Panc1 (cell line): Measurements from ENCODE around the gene ADK. TPM values are rescaled to one million over a fixed set of nuclear protein-coding genes. Genes with fewer than 3 reads are reported as not detected.

Source experiments
- ATAC-seq: fragments of 200-7000 bp; cut with Tn5 transposase; 2 replicates; pipeline ENCODE4 v1.9.1; 2020; ENCODE audit warnings: mild to moderate bottlenecking, moderate library complexity
- BruUV-seq: library from RNA; stranded (reverse); fragments of 400-500 nt; replicated peaks from 2 replicates; lab custom pipeline; 2021; lab: Mats Ljungman, UMichigan
- CTCF ChIA-PET: fragments of 300-600 bp; sonication (Branson Sonifier 250); formaldehyde crosslinking; loops from one replicate; lab custom pipeline; 2022; ENCODE audit warnings: antibody characterized with exemption; lab: Charles Lee
- POLR2A ChIA-PET: fragments of 300-600 bp; sonication (Branson Sonifier 250); formaldehyde crosslinking; loops from one replicate; lab custom pipeline; 2022; ENCODE audit warnings: antibody characterized with exemption; lab: Charles Lee
- DNase-seq: peaks from one replicate; pipeline ENCODE4 v3.0.0-alpha.2; 2010; ENCODE audit warnings: low read depth, low spot score
- H3K27ac ChIP-seq: 2 replicates; pipeline ENCODE4 v1.5.1; 2011; ENCODE audit warnings: mild to moderate bottlenecking, low read length, inconsistent platforms
- H3K27me3 ChIP-seq: fragments of 200-500 bp; sonication (Bioruptor generic); 2 replicates; pipeline ENCODE4 v1.6.0; 2014; ENCODE audit warnings: low read length, inconsistent platforms; ENCODE audit not compliant: control insufficient read depth, insufficient read depth
- H3K36me3 ChIP-seq: fragments of 200-500 bp; sonication (Bioruptor generic); 2 replicates; pipeline ENCODE4 v1.5.1; 2014; ENCODE audit warnings: inconsistent platforms, mild to moderate bottlenecking, low read length, moderate library complexity; ENCODE audit not compliant: control insufficient read depth, insufficient read depth
- H3K4me1 ChIP-seq: 2 replicates; pipeline ENCODE4 v1.5.1; 2011; ENCODE audit warnings: inconsistent platforms, mild to moderate bottlenecking, low read length, moderate library complexity; ENCODE audit not compliant: control insufficient read depth, insufficient read depth
- H3K4me3 ChIP-seq, 2 experiments: 2 replicates each; pipeline ENCODE4 v1.5.1; 2011 to 2012; ENCODE audit warnings: low read depth in 2 of 2, low read length in 2 of 2, mild to moderate bottlenecking in 2 of 2, inconsistent platforms in 1 of 2, moderate library complexity in 1 of 2
- H3K9me3 ChIP-seq: fragments of 200-500 bp; sonication (Bioruptor generic); 2 replicates; pipeline ENCODE4 v1.5.1; 2014; ENCODE audit warnings: low read depth, mild to moderate bottlenecking, inconsistent platforms, low read length, moderate library complexity; ENCODE audit not compliant: control insufficient read depth, insufficient read depth
- POLR2AphosphoS5 ChIP-seq: IDR thresholded peaks from 2 replicates; pipeline ENCODE4 v1.6.1; 2012; ENCODE audit warnings: mild to moderate bottlenecking, low read depth, low read length, moderate library complexity
- SIN3A ChIP-seq: IDR thresholded peaks from 2 replicates; pipeline ENCODE4 v1.6.1; 2012; ENCODE audit warnings: low read depth, mild to moderate bottlenecking, low read length, moderate library complexity, borderline replicate concordance; ENCODE audit not compliant: insufficient read depth
- TCF7L2 ChIP-seq: IDR thresholded peaks from 2 replicates; pipeline ENCODE4 v1.6.1; 2011; ENCODE audit warnings: mild to moderate bottlenecking, low read depth, low read length, inconsistent platforms
- in situ Hi-C: cut with HindIII; loops from 2 replicates; pipeline ENCODE4 v1.10.0; 2016; ENCODE audit warnings: low sequenced_read_pairs, low pct_unique_long_range_greater_than_20kb
- intact Hi-C: fragments of 100-400 bp; cut with micrococcal nuclease; formaldehyde crosslinking; loops from one replicate; pipeline ENCODE4 v1.10.0; 2022; ENCODE audit not compliant: unreplicated experiment
- total RNA-seq: library from RNA; stranded (reverse); gene quantifications from one replicate; pipeline ENCODE4 v1.2.1, GENCODE V29; 2021; ENCODE audit not compliant: unreplicated experiment
- TF ChIP-seq, protein P1 (sequence below), 2 experiments: IDR thresholded peaks; 2 replicates each; pipeline ENCODE4 v1.6.1; 2011 to 2012; ENCODE audit warnings: low read depth in 2 of 2, control low read depth in 1 of 2, low read length in 1 of 2, mild to moderate bottlenecking in 1 of 2, moderate library complexity in 1 of 2; ENCODE audit not compliant: insufficient read depth in 1 of 2
- TF ChIP-seq, protein P2 (sequence below): fragments of 450-650 bp; IDR thresholded peaks from 2 replicates; pipeline ENCODE4 v1.5.1; 2017; ENCODE audit warnings: mild to moderate bottlenecking

ADK gene
- total RNA-seq, 1 experiment from 2014 or later, result 64.5 TPM

- in situ Hi-C loops, result no loop called here
- CTCF ChIA-PET, result no interaction called here
- no peak overlapping the region for H3K27ac ChIP-seq
- no peaks in the 10 kb centered on the region for H3K36me3 ChIP-seq
- POLR2A ChIA-PET, result no interaction called here
- H3K27me3 ChIP-seq, result no peaks in the 10 kb centered on the region
- BruUV-seq, result no TSS peak
- no peaks in the 10 kb centered on the region for H3K4me1 ChIP-seq
- ATAC-seq (no peak), DNase-seq (no peak)
- TF ChIP-seq, protein P1, sequence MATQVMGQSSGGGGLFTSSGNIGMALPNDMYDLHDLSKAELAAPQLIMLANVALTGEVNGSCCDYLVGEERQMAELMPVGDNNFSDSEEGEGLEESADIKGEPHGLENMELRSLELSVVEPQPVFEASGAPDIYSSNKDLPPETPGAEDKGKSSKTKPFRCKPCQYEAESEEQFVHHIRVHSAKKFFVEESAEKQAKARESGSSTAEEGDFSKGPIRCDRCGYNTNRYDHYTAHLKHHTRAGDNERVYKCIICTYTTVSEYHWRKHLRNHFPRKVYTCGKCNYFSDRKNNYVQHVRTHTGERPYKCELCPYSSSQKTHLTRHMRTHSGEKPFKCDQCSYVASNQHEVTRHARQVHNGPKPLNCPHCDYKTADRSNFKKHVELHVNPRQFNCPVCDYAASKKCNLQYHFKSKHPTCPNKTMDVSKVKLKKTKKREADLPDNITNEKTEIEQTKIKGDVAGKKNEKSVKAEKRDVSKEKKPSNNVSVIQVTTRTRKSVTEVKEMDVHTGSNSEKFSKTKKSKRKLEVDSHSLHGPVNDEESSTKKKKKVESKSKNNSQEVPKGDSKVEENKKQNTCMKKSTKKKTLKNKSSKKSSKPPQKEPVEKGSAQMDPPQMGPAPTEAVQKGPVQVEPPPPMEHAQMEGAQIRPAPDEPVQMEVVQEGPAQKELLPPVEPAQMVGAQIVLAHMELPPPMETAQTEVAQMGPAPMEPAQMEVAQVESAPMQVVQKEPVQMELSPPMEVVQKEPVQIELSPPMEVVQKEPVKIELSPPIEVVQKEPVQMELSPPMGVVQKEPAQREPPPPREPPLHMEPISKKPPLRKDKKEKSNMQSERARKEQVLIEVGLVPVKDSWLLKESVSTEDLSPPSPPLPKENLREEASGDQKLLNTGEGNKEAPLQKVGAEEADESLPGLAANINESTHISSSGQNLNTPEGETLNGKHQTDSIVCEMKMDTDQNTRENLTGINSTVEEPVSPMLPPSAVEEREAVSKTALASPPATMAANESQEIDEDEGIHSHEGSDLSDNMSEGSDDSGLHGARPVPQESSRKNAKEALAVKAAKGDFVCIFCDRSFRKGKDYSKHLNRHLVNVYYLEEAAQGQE (IDR thresholded peaks at IDR 0.05; ENCODE audit: insufficient read depth in 1 of 2, low read depth in 2 of 2, low read length in 1 of 2), result no peak
- TF ChIP-seq SIN3A (no peak), POLR2AphosphoS5 (no peak), TCF7L2 (no peak)
- TF ChIP-seq, protein P2, sequence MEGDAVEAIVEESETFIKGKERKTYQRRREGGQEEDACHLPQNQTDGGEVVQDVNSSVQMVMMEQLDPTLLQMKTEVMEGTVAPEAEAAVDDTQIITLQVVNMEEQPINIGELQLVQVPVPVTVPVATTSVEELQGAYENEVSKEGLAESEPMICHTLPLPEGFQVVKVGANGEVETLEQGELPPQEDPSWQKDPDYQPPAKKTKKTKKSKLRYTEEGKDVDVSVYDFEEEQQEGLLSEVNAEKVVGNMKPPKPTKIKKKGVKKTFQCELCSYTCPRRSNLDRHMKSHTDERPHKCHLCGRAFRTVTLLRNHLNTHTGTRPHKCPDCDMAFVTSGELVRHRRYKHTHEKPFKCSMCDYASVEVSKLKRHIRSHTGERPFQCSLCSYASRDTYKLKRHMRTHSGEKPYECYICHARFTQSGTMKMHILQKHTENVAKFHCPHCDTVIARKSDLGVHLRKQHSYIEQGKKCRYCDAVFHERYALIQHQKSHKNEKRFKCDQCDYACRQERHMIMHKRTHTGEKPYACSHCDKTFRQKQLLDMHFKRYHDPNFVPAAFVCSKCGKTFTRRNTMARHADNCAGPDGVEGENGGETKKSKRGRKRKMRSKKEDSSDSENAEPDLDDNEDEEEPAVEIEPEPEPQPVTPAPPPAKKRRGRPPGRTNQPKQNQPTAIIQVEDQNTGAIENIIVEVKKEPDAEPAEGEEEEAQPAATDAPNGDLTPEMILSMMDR, result no peak
- intact Hi-C loops, result no loop called here
- H3K4me3 ChIP-seq, result no peak overlapping the region
- peaks cover 3% of the 10 kb centered on the region; the same call in 1 of the 2 replicates for H3K9me3 ChIP-seq
Observed at GRCh38 chr10:74635655-74636054, 484.6 kb downstream of the ADK start.

- ATAC-seq (no peak), DNase-seq (no peak)
- Histone ChIP-seq H3K27me3 (no peaks in the 10 kb centered on the region), H3K36me3 (no peaks in the 10 kb centered on the region), H3K4me1 (no peaks in the 10 kb centered on the region), H3K4me3 (no peak overlapping the region), H3K9me3 (peaks cover 3% of the 10 kb centered on the region; the same call in 1 of the 2 replicates), H3K27ac (no peak overlapping the region)
- BruUV-seq, result no TSS peak
- CTCF ChIA-PET, result no interaction called here
- intact Hi-C loops, result no loop called here
- TF ChIP-seq POLR2AphosphoS5, result no peak
- in situ Hi-C loops, result no loop called here
- POLR2A ChIA-PET, result no interaction called here
Observed at GRCh38 chr10:74637685-74638084, 486.7 kb downstream of the ADK start.

- TF ChIP-seq, protein P1 (IDR thresholded peaks at IDR 0.05; ENCODE audit: insufficient read depth in 1 of 2, low read depth in 2 of 2, low read length in 1 of 2), result no peak
- TF ChIP-seq, protein P2, result no peak
- no peak for TF ChIP-seq SIN3A
- no peak for TF ChIP-seq TCF7L2
- TF ChIP-seq POLR2AphosphoS5, result no peak
- ChIA-PET CTCF (no interaction called here), POLR2A (no interaction called here)
- BruUV-seq, result no TSS peak
- DNase-seq, result no peak
- Histone ChIP-seq H3K4me1 (no peaks in the 10 kb centered on the region), H3K9me3 (no peaks in the 10 kb centered on the region), H3K4me3 (no peak overlapping the region), H3K27ac (no peak overlapping the region), H3K27me3 (no peaks in the 10 kb centered on the region), H3K36me3 (no peaks in the 10 kb centered on the region)
- intact Hi-C loops (no loop called here), in situ Hi-C loops (no loop called here)
- no peak for ATAC-seq
Observed at GRCh38 chr10:74640134-74640921, 489.3 kb downstream of the ADK start.
